H9 (cell line): ENCODE data around the gene SP3. TPM values are rescaled to one million over a fixed set of nuclear protein-coding genes. Genes with fewer than 3 reads are reported as not detected.

ENCODE experiments used
- DNase-seq: peaks from one replicate; pipeline ENCODE4 v3.0.0-alpha.2; 2017
- H2AFZ ChIP-seq: one replicate; pipeline ENCODE4 v1.6.1; 2013; ENCODE audit warnings: mild to moderate bottlenecking, low read length, control low read depth, moderate library complexity
- H2AK5ac ChIP-seq: 2 replicates; pipeline ENCODE4 v1.6.1; 2013; ENCODE audit warnings: low read length, control low read depth, mixed read lengths; ENCODE audit not compliant: insufficient read length
- H2BK120ac ChIP-seq: one replicate; pipeline ENCODE4 v1.6.1; 2013; ENCODE audit warnings: low read depth, mild to moderate bottlenecking, low read length, control low read depth, inconsistent platforms; ENCODE audit not compliant: poor library complexity, severe bottlenecking
- H2BK12ac ChIP-seq: 2 replicates; pipeline ENCODE4 v1.6.1; 2013; ENCODE audit warnings: low read length, control low read depth, mixed read lengths, low read depth; ENCODE audit not compliant: insufficient read length
- H2BK15ac ChIP-seq: 2 replicates; pipeline ENCODE4 v1.6.1; 2013; ENCODE audit warnings: low read depth, low read length, control low read depth
- H2BK20ac ChIP-seq: one replicate; pipeline ENCODE4 v1.6.1; 2013; ENCODE audit warnings: low read depth, mild to moderate bottlenecking, low read length, control low read depth, inconsistent platforms; ENCODE audit not compliant: poor library complexity, severe bottlenecking
- H2BK5ac ChIP-seq: 2 replicates; pipeline ENCODE4 v1.6.1; 2013; ENCODE audit warnings: low read length, control low read depth, mixed read lengths; ENCODE audit not compliant: insufficient read length
- H3K14ac ChIP-seq: 2 replicates; pipeline ENCODE4 v1.6.1; 2013; ENCODE audit warnings: low read length, control low read depth; ENCODE audit not compliant: insufficient read depth
- H3K18ac ChIP-seq: 2 replicates; pipeline ENCODE4 v1.6.1; 2013; ENCODE audit warnings: low read depth, mild to moderate bottlenecking, mixed read lengths, low read length, control low read depth; ENCODE audit not compliant: insufficient read length
- H3K23ac ChIP-seq: 2 replicates; pipeline ENCODE4 v1.6.1; 2013; ENCODE audit warnings: low read length, control low read depth, mixed read lengths, low read depth; ENCODE audit not compliant: insufficient read length
- H3K23me2 ChIP-seq: 2 replicates; pipeline ENCODE4 v1.6.1; 2013; ENCODE audit warnings: low read depth, mild to moderate bottlenecking, mixed read lengths, low read length, control low read depth; ENCODE audit not compliant: insufficient read length, poor library complexity, severe bottlenecking
- H3K27ac ChIP-seq: 2 replicates; pipeline ENCODE4 v1.5.1; 2013; ENCODE audit warnings: low read length, control low read depth, mixed read lengths, low read depth; ENCODE audit not compliant: insufficient read length
- H3K27me3 ChIP-seq: 2 replicates; pipeline ENCODE4 v1.6.1; 2013; ENCODE audit warnings: low read length, control low read depth, inconsistent platforms; ENCODE audit not compliant: insufficient read depth
- H3K4ac ChIP-seq: 2 replicates; pipeline ENCODE4 v1.6.1; 2013; ENCODE audit warnings: low read depth, mild to moderate bottlenecking, control low read depth, inconsistent platforms, low read length, moderate library complexity
- H3K4me1 ChIP-seq: 2 replicates; pipeline ENCODE4 v1.6.1; 2013; ENCODE audit warnings: low read length, control low read depth, inconsistent platforms; ENCODE audit not compliant: insufficient read depth
- H3K4me2 ChIP-seq: 2 replicates; pipeline ENCODE4 v1.6.1; 2013; ENCODE audit warnings: low read length, control low read depth, mixed read lengths; ENCODE audit not compliant: insufficient read length, insufficient read depth
- H3K56ac ChIP-seq: 2 replicates; pipeline ENCODE4 v1.6.1; 2013; ENCODE audit warnings: low read depth, mild to moderate bottlenecking, mixed read lengths, low read length, control low read depth; ENCODE audit not compliant: insufficient read length
- H3K79me1 ChIP-seq: 2 replicates; pipeline ENCODE4 v1.6.1; 2013; ENCODE audit warnings: low read depth, mild to moderate bottlenecking, moderate library complexity, low read length, control low read depth, inconsistent platforms; ENCODE audit not compliant: insufficient read depth, poor library complexity, severe bottlenecking
- H3K79me2 ChIP-seq: 2 replicates; pipeline ENCODE4 v1.6.1; 2013; ENCODE audit warnings: low read length, control low read depth, inconsistent platforms; ENCODE audit not compliant: insufficient read depth
- H3K9ac ChIP-seq: 2 replicates; pipeline ENCODE4 v1.6.1; 2013; ENCODE audit warnings: low read length, control low read depth, mixed read lengths; ENCODE audit not compliant: insufficient read length; ENCODE audit errors: extremely low read depth
- H3K9me3 ChIP-seq: one replicate; pipeline ENCODE4 v1.6.1; 2013; ENCODE audit warnings: low read depth, low read length, inconsistent platforms; ENCODE audit not compliant: control insufficient read depth
- H3T11ph ChIP-seq: one replicate; pipeline ENCODE4 v1.6.1; 2013; ENCODE audit warnings: mild to moderate bottlenecking, low read length, control low read depth, inconsistent platforms
- H4K20me1 ChIP-seq: one replicate; pipeline ENCODE4 v1.6.1; 2013; ENCODE audit not compliant: control insufficient read depth, insufficient read length, insufficient read depth
- H4K5ac ChIP-seq: 2 replicates; pipeline ENCODE4 v1.6.1; 2013; ENCODE audit warnings: low read depth, mild to moderate bottlenecking, mixed read lengths, low read length, control low read depth; ENCODE audit not compliant: insufficient read length
- H4K8ac ChIP-seq: replicated peaks from 2 replicates; pipeline ENCODE4 v1.6.1; 2013; ENCODE audit warnings: low read length, control low read depth, mixed read lengths, low read depth; ENCODE audit not compliant: insufficient read length
- H4K91ac ChIP-seq: 2 replicates; pipeline ENCODE4 v1.6.1; 2013; ENCODE audit warnings: low read depth, mild to moderate bottlenecking, moderate library complexity, mixed read lengths, low read length, control low read depth; ENCODE audit not compliant: insufficient read length
- H3K27ac Mint-ChIP-seq, 3 experiments: 2 replicates in 2 of 3; 3 replicates in 1 of 3; pipeline ENCODE4 v1.8.0; 2020 to 2021; ENCODE audit warnings: mixed read lengths in 3 of 3, mild to moderate bottlenecking in 1 of 3, moderate library complexity in 1 of 3
- H3K27me3 Mint-ChIP-seq: 2 replicates; pipeline ENCODE4 v1.8.0; 2021; ENCODE audit warnings: low read depth, mild to moderate bottlenecking, moderate library complexity, mixed read lengths
- H3K36me3 Mint-ChIP-seq, 3 experiments: 2 replicates in 2 of 3; 3 replicates in 1 of 3; pipeline ENCODE4 v1.8.0; 2020 to 2021; ENCODE audit warnings: low read depth in 3 of 3, mixed read lengths in 3 of 3; ENCODE audit not compliant: insufficient read depth in 1 of 3
- H3K4me1 Mint-ChIP-seq, 2 experiments: 2 replicates each; pipeline ENCODE4 v1.8.0; 2020; ENCODE audit warnings: mixed read lengths in 2 of 2
- H3K4me3 Mint-ChIP-seq, 2 experiments: 2 replicates in 1 of 2; 3 replicates in 1 of 2; pipeline ENCODE4 v1.8.0; 2020 to 2021; ENCODE audit warnings: mild to moderate bottlenecking in 2 of 2, mixed read lengths in 2 of 2, moderate library complexity in 1 of 2
- H3K9me3 Mint-ChIP-seq, 2 experiments: 2 replicates in 1 of 2; 3 replicates in 1 of 2; pipeline ENCODE4 v1.8.0; 2020; ENCODE audit warnings: mild to moderate bottlenecking in 2 of 2, mixed read lengths in 2 of 2, moderate library complexity in 1 of 2
- WGBS: extraction: QIAGEN DNeasy Blood & Tissue Kit; methylation state at CpG from one replicate; pipeline ENCODE4 v1.1.7; 2013; ENCODE audit warnings: missing lambda C conversion rate, low lambda C conversion rate, mixed read lengths; ENCODE audit not compliant: insufficient read length; ENCODE audit errors: extremely low coverage; 5-methylcytosine and 5-hydroxymethylcytosine counted together
- total RNA-seq: library from RNA; stranded (reverse); gene quantifications from 2 replicates; pipeline ENCODE4 v1.2.1, GENCODE V29; 2021
- TF ChIP-seq, protein P1 (sequence below): fragments of 200-600 bp; sonication (generic); conservative IDR thresholded peaks from 3 replicates; pipeline ENCODE4 v1.8.0; 2021; ENCODE audit warnings: antibody characterized with exemption, mild to moderate bottlenecking

SP3 gene
- total RNA-seq, 1 experiment from 2014 or later: 86.3 TPM

DNA sequence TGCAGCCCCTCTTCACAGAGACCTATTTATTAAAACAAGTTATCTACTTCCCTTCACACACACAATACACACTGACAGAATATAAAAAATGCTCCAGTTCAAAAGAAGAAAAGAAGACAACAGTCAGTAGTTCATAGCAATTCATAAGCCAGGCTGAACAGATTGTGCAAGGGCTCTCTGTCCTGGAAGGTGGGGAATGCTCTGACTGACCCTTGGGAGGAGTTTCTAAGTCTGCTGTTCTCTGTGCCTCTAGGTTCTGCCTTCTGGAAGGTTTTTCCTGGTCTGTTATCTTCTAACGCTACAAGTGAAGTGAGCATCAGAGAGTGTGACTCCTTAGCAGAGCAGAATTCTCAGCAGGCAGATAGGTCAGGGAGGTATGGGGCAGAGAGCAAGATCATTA, 35.7 kb downstream of the SP3 start:
- Mint-ChIP-seq H3K4me1 (peaks cover 4 to 8% of the 10 kb centered on the region in 2 experiments; a peak in 1 of 4 replicates), H3K36me3 (peaks cover 9 to 23% (median 20%) of the 10 kb centered on the region in 3 experiments; a peak in 6 of 7 replicates), H3K4me3 (no peak overlapping the region), H3K27ac (peak overlapping the region in 1 of 3 experiments; percentile 25; a peak in 2 of 7 replicates), H3K27me3 (no peaks in the 10 kb centered on the region), H3K9me3 (0 out of 5 replicates have a peak, but pooled peaks cover 0 to 3% of the 10 kb centered on the region in 2 experiments)
- H3K27ac ChIP-seq: no peak overlapping the region
- WGBS: no CpG with 5 or more reads among the region's 1 CpG
- H2BK20ac ChIP-seq: no peak overlapping the region
- H2AK5ac ChIP-seq: no peak overlapping the region
- no peaks in the 10 kb centered on the region for H4K20me1 ChIP-seq
- no peak overlapping the region for H2BK120ac ChIP-seq
- peaks cover 11% of the 10 kb centered on the region; the same call in 1 of the 2 replicates for H3K79me2 ChIP-seq
- no peaks in the 10 kb centered on the region for H3K9me3 ChIP-seq
- H3K79me1 ChIP-seq: peaks cover 2% of the 10 kb centered on the region
- no peak for DNase-seq
- no peak overlapping the region for H2BK15ac ChIP-seq
- no peak overlapping the region for H3K4ac ChIP-seq
- H3K4me1 ChIP-seq: no peaks in the 10 kb centered on the region
- H3K14ac ChIP-seq: no peak overlapping the region
- no peak overlapping the region for H3K4me2 ChIP-seq
- H3T11ph ChIP-seq: no peak overlapping the region
- H3K27me3 ChIP-seq: no peaks in the 10 kb centered on the region
- H3K23ac ChIP-seq: no peak overlapping the region
- H4K5ac ChIP-seq: no peak overlapping the region
- no peak overlapping the region for H2AFZ ChIP-seq
- no peak overlapping the region for H3K9ac ChIP-seq
- no peak overlapping the region for H2BK12ac ChIP-seq
- H2BK5ac ChIP-seq: no peak overlapping the region
- H3K18ac ChIP-seq: no peak overlapping the region
- TF ChIP-seq, protein P1, sequence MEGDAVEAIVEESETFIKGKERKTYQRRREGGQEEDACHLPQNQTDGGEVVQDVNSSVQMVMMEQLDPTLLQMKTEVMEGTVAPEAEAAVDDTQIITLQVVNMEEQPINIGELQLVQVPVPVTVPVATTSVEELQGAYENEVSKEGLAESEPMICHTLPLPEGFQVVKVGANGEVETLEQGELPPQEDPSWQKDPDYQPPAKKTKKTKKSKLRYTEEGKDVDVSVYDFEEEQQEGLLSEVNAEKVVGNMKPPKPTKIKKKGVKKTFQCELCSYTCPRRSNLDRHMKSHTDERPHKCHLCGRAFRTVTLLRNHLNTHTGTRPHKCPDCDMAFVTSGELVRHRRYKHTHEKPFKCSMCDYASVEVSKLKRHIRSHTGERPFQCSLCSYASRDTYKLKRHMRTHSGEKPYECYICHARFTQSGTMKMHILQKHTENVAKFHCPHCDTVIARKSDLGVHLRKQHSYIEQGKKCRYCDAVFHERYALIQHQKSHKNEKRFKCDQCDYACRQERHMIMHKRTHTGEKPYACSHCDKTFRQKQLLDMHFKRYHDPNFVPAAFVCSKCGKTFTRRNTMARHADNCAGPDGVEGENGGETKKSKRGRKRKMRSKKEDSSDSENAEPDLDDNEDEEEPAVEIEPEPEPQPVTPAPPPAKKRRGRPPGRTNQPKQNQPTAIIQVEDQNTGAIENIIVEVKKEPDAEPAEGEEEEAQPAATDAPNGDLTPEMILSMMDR: no peak
- no peak overlapping the region for H3K56ac ChIP-seq
- no peak overlapping the region for H4K8ac ChIP-seq
- no peak overlapping the region for H4K91ac ChIP-seq
- no peaks in the 10 kb centered on the region for H3K23me2 ChIP-seq
